Suprapubic skin (tissue), 4 donors: ENCODE measurements around the gene UBE2O. TPM values are rescaled to one million over a fixed set of nuclear protein-coding genes. Genes with fewer than 3 reads are reported as not detected.

Source experiments
- DNase-seq, 2 donors: peaks; one replicate each; pipeline ENCODE4 v3.0.0-alpha.2; 2019; ENCODE audit warnings: low spot score in 2 of 2
- H3K27ac ChIP-seq: fragments of 200-600 bp; sonication (generic); one replicate; pipeline ENCODE4 v1.5.1; 2019
- H3K27me3 ChIP-seq: fragments of 200-600 bp; sonication (generic); one replicate; pipeline ENCODE4 v1.5.1; 2019
- H3K36me3 ChIP-seq: fragments of 200-600 bp; sonication (generic); one replicate; pipeline ENCODE4 v1.5.1; 2019
- H3K4me1 ChIP-seq: fragments of 200-600 bp; sonication (generic); one replicate; pipeline ENCODE4 v1.5.1; 2019
- H3K4me3 ChIP-seq: fragments of 200-600 bp; sonication (generic); one replicate; pipeline ENCODE4 v1.5.1; 2019; ENCODE audit warnings: mild to moderate bottlenecking
- H3K9me3 ChIP-seq: fragments of 200-600 bp; sonication (generic); one replicate; pipeline ENCODE4 v1.5.1; 2019
- EP300 ChIP-seq: sonication (generic); formaldehyde crosslinking; IDR thresholded peaks from one replicate; pipeline ENCODE4 v1.6.1; 2017; ENCODE audit warnings: antibody characterized with exemption
- POLR2A ChIP-seq, 2 donors: fragments of 450-650 bp; IDR thresholded peaks; one replicate each; pipeline ENCODE4 v1.6.1; 2017; ENCODE audit warnings: antibody characterized with exemption in 2 of 2, mild to moderate bottlenecking in 2 of 2, moderate library complexity in 2 of 2
- POLR2AphosphoS5 ChIP-seq, 3 donors: sonication (generic); formaldehyde crosslinking; IDR thresholded peaks; one replicate each; pipeline ENCODE4 v1.6.1; 2017; ENCODE audit warnings: antibody characterized with exemption in 3 of 3
- WGBS: methylation state at CpG from one replicate; pipeline ENCODE4 v1.1.5; 2018; 5-methylcytosine and 5-hydroxymethylcytosine counted together
- total RNA-seq, 4 donors: library from RNA; depleted of rRNA; stranded (reverse); fragments of >200 nt; gene quantifications; one replicate each; pipeline ENCODE4 v1.1.0, GENCODE V29; 2016
- TF ChIP-seq, protein P1 (sequence below), 2 donors: fragments of 200-600 bp in 1 of 2; fragments of 450-650 bp in 1 of 2; sonication (generic) in 1 of 2; IDR thresholded peaks; one replicate each; pipeline ENCODE4 v1.5.1; 2016 to 2019; ENCODE audit warnings: antibody characterized with exemption in 2 of 2, mild to moderate bottlenecking in 1 of 2, moderate library complexity in 1 of 2

The UBE2O gene
- total RNA-seq, 4 donors from 2014 or later: 31.3 to 42.0 (median 37.7) TPM

- Histone ChIP-seq H3K4me1 (peaks cover 7% of the 10 kb centered on the region), H3K36me3 (no peaks in the 10 kb centered on the region), H3K27ac (no peak overlapping the region), H3K9me3 (no peaks in the 10 kb centered on the region), H3K27me3 (no peaks in the 10 kb centered on the region), H3K4me3 (no peak overlapping the region)
- WGBS: 92% methylated on average over 5 of the region's 5 CpGs
- TF ChIP-seq POLR2A (IDR thresholded peaks at IDR 0.05) (no peak), POLR2AphosphoS5 (IDR thresholded peaks at IDR 0.05) (no peak), EP300 (no peak)
- TF ChIP-seq, protein P1, sequence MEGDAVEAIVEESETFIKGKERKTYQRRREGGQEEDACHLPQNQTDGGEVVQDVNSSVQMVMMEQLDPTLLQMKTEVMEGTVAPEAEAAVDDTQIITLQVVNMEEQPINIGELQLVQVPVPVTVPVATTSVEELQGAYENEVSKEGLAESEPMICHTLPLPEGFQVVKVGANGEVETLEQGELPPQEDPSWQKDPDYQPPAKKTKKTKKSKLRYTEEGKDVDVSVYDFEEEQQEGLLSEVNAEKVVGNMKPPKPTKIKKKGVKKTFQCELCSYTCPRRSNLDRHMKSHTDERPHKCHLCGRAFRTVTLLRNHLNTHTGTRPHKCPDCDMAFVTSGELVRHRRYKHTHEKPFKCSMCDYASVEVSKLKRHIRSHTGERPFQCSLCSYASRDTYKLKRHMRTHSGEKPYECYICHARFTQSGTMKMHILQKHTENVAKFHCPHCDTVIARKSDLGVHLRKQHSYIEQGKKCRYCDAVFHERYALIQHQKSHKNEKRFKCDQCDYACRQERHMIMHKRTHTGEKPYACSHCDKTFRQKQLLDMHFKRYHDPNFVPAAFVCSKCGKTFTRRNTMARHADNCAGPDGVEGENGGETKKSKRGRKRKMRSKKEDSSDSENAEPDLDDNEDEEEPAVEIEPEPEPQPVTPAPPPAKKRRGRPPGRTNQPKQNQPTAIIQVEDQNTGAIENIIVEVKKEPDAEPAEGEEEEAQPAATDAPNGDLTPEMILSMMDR (IDR thresholded peaks at IDR 0.05): no peak
- no peak for DNase-seq
Observed at GRCh38 chr17:76411247-76411646, 41.7 kb downstream of the UBE2O start.

DNA sequence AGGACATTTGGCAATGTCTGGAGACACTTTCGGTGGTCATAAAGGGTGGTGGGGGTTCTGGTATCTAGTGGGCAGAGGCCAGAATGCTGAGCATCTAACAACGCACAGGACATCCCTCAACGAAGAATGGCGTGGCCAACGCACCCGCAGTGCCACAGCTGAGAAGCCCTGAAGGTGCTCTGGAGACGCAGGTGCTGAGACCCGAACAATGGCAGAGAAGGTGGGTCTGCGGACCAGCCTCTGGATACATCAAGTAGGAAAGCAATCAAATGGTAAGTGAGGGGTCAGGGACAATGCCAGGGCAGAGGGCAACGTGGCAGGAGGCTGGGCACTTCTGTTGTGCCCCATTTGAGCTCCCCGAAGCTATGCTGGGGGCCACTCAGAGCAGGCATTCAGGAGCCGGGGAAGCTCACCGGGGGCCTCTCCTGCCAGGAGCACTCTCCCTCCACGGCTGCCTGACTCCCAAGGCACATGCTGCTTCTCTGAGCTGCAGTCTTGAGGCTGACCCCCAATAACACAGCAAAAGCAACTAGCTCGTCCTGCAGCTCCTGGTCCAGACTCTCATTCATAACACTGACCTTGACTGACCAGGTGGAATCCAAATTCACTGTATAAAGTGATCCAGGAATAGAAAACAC is 42.5 kb downstream of the UBE2O start:
- 93% methylated on average over 15 of the region's 15 CpGs for WGBS
- peaks cover 7% of the 10 kb centered on the region for H3K4me1 ChIP-seq
- TF ChIP-seq EP300: no peak
- no peak for TF ChIP-seq POLR2A (IDR thresholded peaks at IDR 0.05)
- TF ChIP-seq, protein P1 (IDR thresholded peaks at IDR 0.05): no peak
- no peak for TF ChIP-seq POLR2AphosphoS5 (IDR thresholded peaks at IDR 0.05)
- no peak overlapping the region for H3K4me3 ChIP-seq
- H3K36me3 ChIP-seq: no peaks in the 10 kb centered on the region
- H3K9me3 ChIP-seq: no peaks in the 10 kb centered on the region
- H3K27me3 ChIP-seq: no peaks in the 10 kb centered on the region
- DNase-seq: no peak
- H3K27ac ChIP-seq: no peak overlapping the region

DNA sequence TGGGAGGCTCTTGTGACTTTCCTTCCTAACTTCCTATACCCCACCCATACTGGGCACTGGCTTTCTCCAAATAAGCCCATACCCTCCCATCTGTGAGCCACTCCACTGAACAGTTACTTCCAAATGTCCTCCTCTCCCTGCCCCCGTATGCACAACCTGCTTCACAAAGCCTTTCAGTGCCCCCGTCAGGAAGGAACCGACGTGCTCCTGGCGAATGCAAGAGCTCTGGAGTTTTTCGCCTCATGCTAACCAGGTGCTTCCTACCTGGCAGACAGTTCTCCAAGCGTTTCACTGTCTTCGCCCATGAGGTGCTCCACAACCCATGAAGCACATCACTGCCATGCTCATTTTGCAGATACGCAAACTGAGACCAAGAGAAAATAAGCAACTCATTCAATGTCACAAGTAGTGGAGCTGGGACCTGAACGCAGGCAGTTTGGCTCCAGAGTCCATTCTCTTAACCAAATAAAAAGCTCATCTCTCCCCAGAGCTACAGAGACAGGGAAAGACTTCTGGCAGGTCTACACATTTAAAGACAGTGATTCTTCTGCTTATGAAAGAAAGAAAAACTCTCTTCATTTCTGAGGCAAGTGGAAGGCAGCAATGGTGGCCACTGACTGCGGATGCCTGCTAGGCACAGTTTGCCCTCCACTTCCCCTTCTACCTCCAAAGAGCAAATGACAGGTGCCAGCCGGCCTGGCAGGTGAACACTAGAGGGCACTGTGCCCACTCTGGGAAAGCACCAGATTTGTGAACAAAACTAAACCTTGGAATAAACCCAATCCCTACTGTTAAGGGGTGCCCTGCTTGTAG is 44.7 kb downstream of the UBE2O start:
- no peak for TF ChIP-seq EP300
- no peak for TF ChIP-seq POLR2AphosphoS5 (IDR thresholded peaks at IDR 0.05)
- TF ChIP-seq, protein P1 (IDR thresholded peaks at IDR 0.05): peak; percentile 42 to 75
- no peak for TF ChIP-seq POLR2A (IDR thresholded peaks at IDR 0.05)
- WGBS: 89% methylated on average over 11 of the region's 12 CpGs
- no peak for DNase-seq
- H3K27me3 ChIP-seq: no peaks in the 10 kb centered on the region
- H3K36me3 ChIP-seq: peaks cover 17% of the 10 kb centered on the region
- H3K4me1 ChIP-seq: no peaks in the 10 kb centered on the region
- no peak overlapping the region for H3K27ac ChIP-seq
- no peaks in the 10 kb centered on the region for H3K9me3 ChIP-seq
- no peak overlapping the region for H3K4me3 ChIP-seq

- DNase-seq: no peak
- H3K27ac ChIP-seq: no peak overlapping the region
- peaks cover 24% of the 10 kb centered on the region for H3K36me3 ChIP-seq
- H3K4me3 ChIP-seq: no peak overlapping the region
- H3K4me1 ChIP-seq: no peaks in the 10 kb centered on the region
- H3K27me3 ChIP-seq: no peaks in the 10 kb centered on the region
- H3K9me3 ChIP-seq: no peaks in the 10 kb centered on the region
- 91% methylated on average over 4 of the region's 4 CpGs for WGBS
- no peak for TF ChIP-seq POLR2AphosphoS5 (IDR thresholded peaks at IDR 0.05)
- TF ChIP-seq POLR2A (IDR thresholded peaks at IDR 0.05): no peak
- TF ChIP-seq, protein P1 (IDR thresholded peaks at IDR 0.05): no peak
- no peak for TF ChIP-seq EP300
Observed at GRCh38 chr17:76407509-76407908, 45.4 kb downstream of the UBE2O start.

DNA sequence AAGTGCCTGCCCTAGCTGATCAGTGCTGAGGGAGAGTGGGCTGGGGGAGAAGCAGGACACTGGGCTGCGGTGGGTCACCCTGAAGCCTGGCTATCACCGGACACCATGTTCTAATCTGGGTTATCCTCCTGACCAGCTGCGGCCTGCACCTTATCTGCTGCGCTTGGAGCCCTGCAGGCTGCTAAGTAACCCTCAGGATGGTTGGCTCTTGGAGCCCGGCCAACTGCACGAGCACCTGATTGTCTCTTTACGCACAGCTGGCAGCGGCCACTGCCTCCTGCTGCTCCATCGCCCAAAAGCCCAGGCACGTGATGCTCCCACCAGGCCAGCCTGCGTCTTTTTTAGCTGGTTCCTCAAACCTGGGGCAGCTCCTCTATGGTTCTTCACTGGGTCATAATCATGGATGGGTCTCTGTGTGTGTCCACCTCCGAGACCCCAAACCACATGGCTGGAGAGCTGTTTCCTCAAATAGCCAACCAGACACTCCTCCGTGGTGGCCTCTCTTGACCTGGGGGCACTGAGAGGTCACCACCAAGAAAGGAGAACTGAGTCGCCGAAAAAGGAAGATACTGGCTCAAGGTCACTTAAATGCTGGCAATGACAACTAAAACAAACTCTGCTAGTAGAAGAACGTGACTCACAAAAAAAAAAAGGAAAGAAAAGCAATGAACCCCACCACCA is 46.8 kb downstream of the UBE2O start:
- Histone ChIP-seq H3K4me3 (no peak overlapping the region), H3K36me3 (peaks cover 38% of the 10 kb centered on the region), H3K27ac (no peak overlapping the region), H3K4me1 (no peaks in the 10 kb centered on the region), H3K9me3 (no peaks in the 10 kb centered on the region), H3K27me3 (no peaks in the 10 kb centered on the region)
- WGBS: 80% methylated on average over 16 of the region's 16 CpGs
- DNase-seq: no peak
- TF ChIP-seq, protein P1 (IDR thresholded peaks at IDR 0.05): no peak
- no peak for TF ChIP-seq POLR2AphosphoS5 (IDR thresholded peaks at IDR 0.05)
- no peak for TF ChIP-seq EP300
